Stimulated activated CD4-positive, alpha-beta T cell treated with anti-CD3 and anti-CD28 coated beads, Interleukin-4, amount 100 ng/mL, for 1 hour (primary cell): ENCODE data around the gene PRAMEF13.
"Not testable (repeated sequence)": the region's sequence is repeated elsewhere in the genome, so short reads cannot be mapped to it uniquely, and the experiment has no call there.

Experiments used
- DNase-seq: peaks from one replicate; pipeline ENCODE4 v3.0.0-alpha.2; 2020

Gene PRAMEF13

GRCh38 chr1:13155909-13156308, 45.3 kb downstream of the PRAMEF13 start, which contains the start of gene PRAMEF26:
Gene PRAMEF26 (minus strand): TSS chr1:13156009. CDS start chr1:13153095, 2,914 bp downstream.
- DNase-seq = not testable (repeated sequence)
